H1 (cell line): Measurements from ENCODE around the gene INCENP. TPM values are rescaled to one million over a fixed set of nuclear protein-coding genes. Genes with fewer than 3 reads are reported as not detected.

ENCODE experiments used
- CTCF ChIA-PET: fragments of 300-600 bp; sonication (Branson Sonifier 250); formaldehyde crosslinking; loops from one replicate; lab custom pipeline; 2021; ENCODE audit not compliant: partially characterized antibody; lab: Charles Lee
- POLR2A ChIA-PET: fragments of 300-600 bp; sonication (Branson Sonifier 250); formaldehyde crosslinking; loops from one replicate; lab custom pipeline; 2021; ENCODE audit warnings: inconsistent platforms; ENCODE audit not compliant: partially characterized antibody; lab: Charles Lee
- DNase-seq, 2 experiments: peaks; one replicate each; pipeline versions ENCODE4 v3.0.0 to v3.0.0-alpha.2; 2010 to 2022; ENCODE audit warnings: low spot score in 2 of 2, low read depth in 1 of 2, mixed read lengths in 1 of 2
- FAIRE-seq: peaks from 2 replicates; lab custom pipeline; 2011; peaks lifted over from hg19 to GRCh38; lab: Jason Lieb, UNC
- H2AFZ ChIP-seq: 2 replicates; pipeline ENCODE4 v1.8.1; 2012; ENCODE audit warnings: low read length, inconsistent platforms
- H2AK5ac ChIP-seq: 2 replicates; pipeline ENCODE4 v1.6.1; 2013; ENCODE audit warnings: low read depth, low read length
- H2BK120ac ChIP-seq: replicated peaks from 2 replicates; pipeline ENCODE3; 2013; ENCODE audit warnings: low read depth, low read length, inconsistent platforms
- H2BK12ac ChIP-seq: 2 replicates; pipeline ENCODE4 v1.6.1; 2013; ENCODE audit warnings: low read depth, low read length
- H2BK15ac ChIP-seq: 2 replicates; pipeline ENCODE4 v1.6.1; 2013; ENCODE audit warnings: low read length
- H2BK20ac ChIP-seq: 2 replicates; pipeline ENCODE4 v1.6.1; 2013; ENCODE audit warnings: low read length
- H2BK5ac ChIP-seq: 2 replicates; pipeline ENCODE4 v1.6.1; 2013; ENCODE audit warnings: low read depth, low read length
- H3K14ac ChIP-seq: 2 replicates; pipeline ENCODE4 v1.6.1; 2013; ENCODE audit warnings: inconsistent platforms; ENCODE audit not compliant: insufficient read length
- H3K18ac ChIP-seq: 2 replicates; pipeline ENCODE4 v1.6.1; 2013; ENCODE audit warnings: low read length; ENCODE audit errors: extremely low read depth
- H3K23ac ChIP-seq: 2 replicates; pipeline ENCODE4 v1.6.1; 2013; ENCODE audit warnings: inconsistent platforms; ENCODE audit not compliant: insufficient read length
- H3K23me2 ChIP-seq: 2 replicates; pipeline ENCODE4 v1.6.1; 2013; ENCODE audit warnings: low read depth, low read length
- H3K27ac ChIP-seq: 2 replicates; pipeline ENCODE4 v1.6.1; 2011; ENCODE audit warnings: low read depth, low read length, inconsistent platforms
- H3K27me3 ChIP-seq, 4 experiments: replicated peaks in 1 of 4; 1 replicate in 1 of 4; 2 replicates in 3 of 4; pipeline versions ENCODE4 v1.6.1 to v1.8.1; 2011 to 2013; ENCODE audit warnings: low read length in 3 of 4, mild to moderate bottlenecking in 3 of 4, inconsistent platforms in 2 of 4, mixed read lengths in 2 of 4, moderate library complexity in 1 of 4; ENCODE audit not compliant: control insufficient read depth in 3 of 4, insufficient read depth in 3 of 4; ENCODE audit errors: extremely low read depth in 1 of 4
- H3K36me3 ChIP-seq, 4 experiments: 2 replicates each; pipeline versions ENCODE4 v1.6.1 to v1.8.1; 2011 to 2013; ENCODE audit warnings: mild to moderate bottlenecking in 4 of 4, low read length in 3 of 4, moderate library complexity in 2 of 4, control low read depth in 1 of 4, inconsistent platforms in 1 of 4; ENCODE audit not compliant: insufficient read depth in 4 of 4, control insufficient read depth in 2 of 4
- H3K4ac ChIP-seq: replicated peaks from 2 replicates; pipeline ENCODE3; 2013; ENCODE audit warnings: low read length, low read depth, mixed read lengths, inconsistent platforms; ENCODE audit not compliant: insufficient read length
- H3K4me1 ChIP-seq, 4 experiments: replicated peaks in 1 of 4; 1 replicate in 1 of 4; 2 replicates in 3 of 4; pipeline versions ENCODE4 v1.6.1 to v1.8.1; 2011 to 2013; ENCODE audit warnings: low read length in 3 of 4, inconsistent platforms in 2 of 4, mixed read lengths in 1 of 4; ENCODE audit not compliant: insufficient read depth in 4 of 4, control insufficient read depth in 3 of 4
- H3K4me2 ChIP-seq, 2 experiments: 2 replicates each; pipeline versions ENCODE4 v1.6.1 to v1.8.1; 2011 to 2013; ENCODE audit warnings: low read depth in 2 of 2, low read length in 2 of 2, control low read depth in 1 of 2, inconsistent platforms in 1 of 2, mild to moderate bottlenecking in 1 of 2; ENCODE audit not compliant: insufficient read depth in 1 of 2
- H3K4me3 ChIP-seq, 4 experiments: fragments of 200-600, 300-600 bp in 1 of 4; sonication (generic), shearing (Covaris generic), sonication (Bioruptor Twin) in 1 of 4; 2 replicates each; pipeline versions ENCODE4 v1.5.1 to v1.8.1; 2011 to 2016; ENCODE audit warnings: low read length in 4 of 4, low read depth in 3 of 4, control low read depth in 2 of 4, inconsistent platforms in 2 of 4, mild to moderate bottlenecking in 2 of 4, mixed read lengths in 1 of 4, moderate library complexity in 1 of 4; ENCODE audit not compliant: insufficient read depth in 2 of 4; ENCODE audit errors: extremely low read depth in 1 of 4
- H3K56ac ChIP-seq: replicated peaks from 2 replicates; pipeline ENCODE3; 2013; ENCODE audit warnings: low read depth, mild to moderate bottlenecking, mixed read lengths, low read length, inconsistent platforms; ENCODE audit not compliant: insufficient read length
- H3K79me1 ChIP-seq: 2 replicates; pipeline ENCODE4 v1.6.1; 2013; ENCODE audit warnings: low read depth, low read length, control low read depth
- H3K79me2 ChIP-seq, 2 experiments: 2 replicates each; pipeline versions ENCODE4 v1.6.1 to v1.8.1; 2012 to 2013; ENCODE audit warnings: low read length in 2 of 2, mild to moderate bottlenecking in 2 of 2, inconsistent platforms in 1 of 2; ENCODE audit not compliant: insufficient read depth in 2 of 2, control insufficient read depth in 1 of 2
- H3K9ac ChIP-seq, 4 experiments: replicated peaks in 1 of 4; 1 replicate in 1 of 4; 2 replicates in 3 of 4; pipeline versions ENCODE4 v1.6.1 to v1.8.1; 2011 to 2013; ENCODE audit warnings: low read depth in 3 of 4, low read length in 3 of 4, control low read depth in 2 of 4, mild to moderate bottlenecking in 2 of 4, moderate library complexity in 2 of 4, inconsistent platforms in 1 of 4; ENCODE audit errors: extremely low read depth in 1 of 4
- H3K9me3 ChIP-seq, 2 experiments: 2 replicates each; pipeline versions ENCODE4 v1.6.1 to v1.8.1; 2012 to 2013; ENCODE audit warnings: mild to moderate bottlenecking in 2 of 2, moderate library complexity in 2 of 2, control low read depth in 1 of 2, inconsistent platforms in 1 of 2, low read depth in 1 of 2, low read length in 1 of 2, mixed read lengths in 1 of 2; ENCODE audit not compliant: insufficient read depth in 2 of 2
- H4K20me1 ChIP-seq, 2 experiments: replicated peaks in 1 of 2; 2 replicates each; pipeline versions ENCODE3 to v1.8.1; 2011 to 2013; ENCODE audit warnings: inconsistent platforms in 2 of 2, low read length in 2 of 2, mild to moderate bottlenecking in 1 of 2; ENCODE audit not compliant: insufficient read depth in 2 of 2, control insufficient read depth in 1 of 2
- H4K5ac ChIP-seq: 2 replicates; pipeline ENCODE4 v1.6.1; 2013; ENCODE audit warnings: low read length, low read depth, mixed read lengths, inconsistent platforms; ENCODE audit not compliant: insufficient read length
- H4K8ac ChIP-seq: 2 replicates; pipeline ENCODE4 v1.8.0; 2013; ENCODE audit warnings: mild to moderate bottlenecking, moderate library complexity, low read length, inconsistent platforms; ENCODE audit not compliant: insufficient read depth; ENCODE audit errors: extremely low read depth
- H4K91ac ChIP-seq: replicated peaks from 2 replicates; pipeline ENCODE3; 2013; ENCODE audit warnings: low read length, mixed read lengths, inconsistent platforms; ENCODE audit not compliant: insufficient read length
- RAD21 ChIP-seq, 2 experiments: IDR thresholded peaks in 1 of 2; conservative IDR thresholded peaks in 1 of 2; 2 replicates each; pipeline ENCODE4 v1.6.1; 2011; ENCODE audit warnings: low read depth in 2 of 2, low read length in 2 of 2, improper control_type of control experiment in 1 of 2, inconsistent platforms in 1 of 2, mild to moderate bottlenecking in 1 of 2, moderate library complexity in 1 of 2
- SIX5 ChIP-seq: IDR thresholded peaks from 2 replicates; pipeline ENCODE4 v1.6.1; 2011; ENCODE audit warnings: mild to moderate bottlenecking, low read depth, low read length
- SP2 ChIP-seq: IDR thresholded peaks from 2 replicates; pipeline ENCODE4 v1.6.1; 2012; ENCODE audit warnings: mild to moderate bottlenecking, low read length, inconsistent platforms
- WGBS, 2 experiments: shearing (Covaris generic) in 1 of 2; methylation state at CpG; one replicate each; pipeline versions ENCODE4 v1.1.6 to v1.1.7; 2013 to 2015; ENCODE audit warnings: low lambda C conversion rate in 2 of 2, mixed read lengths in 2 of 2, inconsistent platforms in 1 of 2, low coverage in 1 of 2, missing lambda C conversion rate in 1 of 2; ENCODE audit not compliant: insufficient replicate concordance in 2 of 2, insufficient coverage in 1 of 2, insufficient read length in 1 of 2; ENCODE audit errors: extremely low coverage in 1 of 2, missing lambda C conversion rate in 1 of 2; 5-methylcytosine and 5-hydroxymethylcytosine counted together
- polyA plus RNA-seq, 7 experiments: library from polyadenylated mRNA; depleted of rRNA in 3 of 7; stranded (reverse) in 5 of 7; unstranded in 2 of 7; fragments of >200 nt in 5 of 7; fragments of 200-250 nt in 2 of 7; gene quantifications; 1 replicate in 5 of 7; 2 replicates in 1 of 7; 4 replicates in 1 of 7; pipeline versions ENCODE4 v1.2.1 to v1.2.3, GENCODE V29; 2011 to 2013; ENCODE audit warnings: missing spikeins in 2 of 7, mixed read lengths in 2 of 7
- total RNA-seq: library from RNA; stranded (reverse); fragmentation: NEBNext Ultra II Directional; extraction: Animal tissue kit (Norgen Biotek cat#: 25700); gene quantifications from 2 replicates; pipeline ENCODE4 v1.2.1, GENCODE V29; 2021
- TF ChIP-seq, protein P1 (sequence below), 3 experiments: IDR thresholded peaks; 1 replicate in 2 of 3; 2 replicates in 1 of 3; pipeline versions ENCODE4 v1.5.1 to v1.6.1; 2011; ENCODE audit warnings: low read length in 3 of 3, mild to moderate bottlenecking in 3 of 3, inconsistent platforms in 2 of 3, low read depth in 1 of 3, moderate library complexity in 1 of 3; ENCODE audit not compliant: insufficient read depth in 1 of 3; ENCODE audit errors: control extremely low read depth in 1 of 3

The INCENP gene
- total and polyA plus RNA-seq, 2 of the 8 experiments (the other 6 are each of a cell fraction or from before 2014, with no cell fraction given) = 25.4 to 132 TPM

GRCh38 chr11:62122076-62122475, 1.7 kb upstream of the INCENP start:
- no peak overlapping the region for H4K8ac ChIP-seq
- no peak overlapping the region for H2BK15ac ChIP-seq
- H3K27me3 ChIP-seq = no peaks in the 10 kb centered on the region
- no peak overlapping the region for H3K23ac ChIP-seq
- H3K4ac ChIP-seq = no peak overlapping the region
- DNase-seq (no peak), FAIRE-seq (no peak)
- no peak overlapping the region for H2BK5ac ChIP-seq
- no peak overlapping the region for H3K18ac ChIP-seq
- no peak overlapping the region for H4K5ac ChIP-seq
- H3K56ac ChIP-seq = no peak overlapping the region
- H2BK12ac ChIP-seq = no peak overlapping the region
- POLR2A ChIA-PET = no interaction called here
- H3K23me2 ChIP-seq = peaks cover 9% of the 10 kb centered on the region
- TF ChIP-seq RAD21 (IDR thresholded peaks at IDR 0.05 in 1 of 2, conservative IDR thresholded peaks at IDR 0.05 in 1 of 2; ENCODE audit: low read depth in 2 of 2, low read length in 2 of 2) = peak; percentile 25 to 41; a peak in 2 of 4 replicates
- TF ChIP-seq, protein P1, sequence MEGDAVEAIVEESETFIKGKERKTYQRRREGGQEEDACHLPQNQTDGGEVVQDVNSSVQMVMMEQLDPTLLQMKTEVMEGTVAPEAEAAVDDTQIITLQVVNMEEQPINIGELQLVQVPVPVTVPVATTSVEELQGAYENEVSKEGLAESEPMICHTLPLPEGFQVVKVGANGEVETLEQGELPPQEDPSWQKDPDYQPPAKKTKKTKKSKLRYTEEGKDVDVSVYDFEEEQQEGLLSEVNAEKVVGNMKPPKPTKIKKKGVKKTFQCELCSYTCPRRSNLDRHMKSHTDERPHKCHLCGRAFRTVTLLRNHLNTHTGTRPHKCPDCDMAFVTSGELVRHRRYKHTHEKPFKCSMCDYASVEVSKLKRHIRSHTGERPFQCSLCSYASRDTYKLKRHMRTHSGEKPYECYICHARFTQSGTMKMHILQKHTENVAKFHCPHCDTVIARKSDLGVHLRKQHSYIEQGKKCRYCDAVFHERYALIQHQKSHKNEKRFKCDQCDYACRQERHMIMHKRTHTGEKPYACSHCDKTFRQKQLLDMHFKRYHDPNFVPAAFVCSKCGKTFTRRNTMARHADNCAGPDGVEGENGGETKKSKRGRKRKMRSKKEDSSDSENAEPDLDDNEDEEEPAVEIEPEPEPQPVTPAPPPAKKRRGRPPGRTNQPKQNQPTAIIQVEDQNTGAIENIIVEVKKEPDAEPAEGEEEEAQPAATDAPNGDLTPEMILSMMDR (IDR thresholded peaks at IDR 0.05; ENCODE audit: control extremely low read depth in 1 of 3, insufficient read depth in 1 of 3, low read depth in 1 of 3, low read length in 3 of 3) = peak; percentile 52 to 72 (median 53)
- TF ChIP-seq SP2 = no peak
- TF ChIP-seq SIX5 = no peak
- WGBS, 2 experiments = 52% methylated on average over 6 of the region's 6 CpGs; no CpG with 5 or more reads in 1 of the 2 experiments
- no peak overlapping the region for H2BK20ac ChIP-seq
- peaks cover 0 to 11% (median 7%) of the 10 kb centered on the region in 4 experiments; a peak in 5 of 7 replicates for H3K4me1 ChIP-seq
- H3K4me2 ChIP-seq = no peak overlapping the region
- H3K9ac ChIP-seq = no peak overlapping the region
- CTCF ChIA-PET = interaction anchor here (1.5 to 4.3 kb wide), 2 partner anchors 13 to 14 kb away, joined by 4 to 34 read pairs; no protein-coding TSS in a partner anchor
- H3K9me3 ChIP-seq = no peaks in the 10 kb centered on the region
- H3K36me3 ChIP-seq = no peaks in the 10 kb centered on the region
- H2AK5ac ChIP-seq = no peak overlapping the region
- peaks cover 11 to 13% of the 10 kb centered on the region in 2 experiments for H4K20me1 ChIP-seq
- peaks cover 27 to 32% of the 10 kb centered on the region in 2 experiments for H3K79me2 ChIP-seq
- H2AFZ ChIP-seq = peak overlapping the region; percentile 71
- H3K4me3 ChIP-seq = no peak overlapping the region
- H3K14ac ChIP-seq = no peak overlapping the region
- no peak overlapping the region for H4K91ac ChIP-seq
- no peak overlapping the region for H2BK120ac ChIP-seq
- peaks cover 11% of the 10 kb centered on the region for H3K79me1 ChIP-seq
- no peak overlapping the region for H3K27ac ChIP-seq
